ENCODE results near the gene BCL2L13.
"Not testable (repeated sequence)": the region's sequence is repeated elsewhere in the genome, so short reads cannot be mapped to it uniquely, and the experiment has no call there.

The BCL2L13 gene

GRCh38 chr22:17744430-17744829, 105.9 kb downstream of the BCL2L13 start:
- no peaks in the 10 kb centered on the region for H3K4me1 ChIP-seq (ENCODE audit: insufficient read depth, low read length)

GRCh38 chr22:17746916-17747315, 108.4 kb downstream of the BCL2L13 start:
- no peaks in the 10 kb centered on the region for H3K36me3 ChIP-seq (ENCODE audit: insufficient read depth, low read length)
- no peak overlapping the region for H3K4me3 ChIP-seq (ENCODE audit: low read length)
- H3K4me1 ChIP-seq (ENCODE audit: insufficient read depth, low read length) = no peaks in the 10 kb centered on the region
- H3K9me3 ChIP-seq (ENCODE audit: low read length) = no peaks in the 10 kb centered on the region
- no peaks in the 10 kb centered on the region for H3K27me3 ChIP-seq (ENCODE audit: insufficient read depth, low read length)
- no peak overlapping the region for H2AFZ ChIP-seq (ENCODE audit: low read depth, low read length)

More at GRCh38 chr22:17744430-17744829, 105.9 kb downstream of the BCL2L13 start:
- H3K9me3 ChIP-seq (ENCODE audit: low read length) = no peaks in the 10 kb centered on the region
- no peak overlapping the region for H2AFZ ChIP-seq (ENCODE audit: low read depth, low read length)
- no peaks in the 10 kb centered on the region for H3K27me3 ChIP-seq (ENCODE audit: insufficient read depth, low read length)
- H3K4me3 ChIP-seq (ENCODE audit: low read length) = no peak overlapping the region
- H3K36me3 ChIP-seq (ENCODE audit: insufficient read depth, low read length) = no peaks in the 10 kb centered on the region

- no peak overlapping the region for H2AFZ ChIP-seq (ENCODE audit: low read depth, low read length)
- no peak overlapping the region for H3K4me3 ChIP-seq (ENCODE audit: low read length)
- H3K27me3 ChIP-seq (ENCODE audit: insufficient read depth, low read length) = no peaks in the 10 kb centered on the region
- peaks cover 4% of the 10 kb centered on the region for H3K9me3 ChIP-seq (ENCODE audit: low read length)
- no peaks in the 10 kb centered on the region for H3K36me3 ChIP-seq (ENCODE audit: insufficient read depth, low read length)
- no peaks in the 10 kb centered on the region for H3K4me1 ChIP-seq (ENCODE audit: insufficient read depth, low read length)
These were observed 110.2 kb downstream of the BCL2L13 start for GRCh38 chr22:17748555-17749353.

- H3K4me3 ChIP-seq (ENCODE audit: low read length) = no peak overlapping the region
- H3K9me3 ChIP-seq (ENCODE audit: low read length) = peaks cover 4% of the 10 kb centered on the region
- no peaks in the 10 kb centered on the region for H3K27me3 ChIP-seq (ENCODE audit: insufficient read depth, low read length)
- no peak overlapping the region for H2AFZ ChIP-seq (ENCODE audit: low read depth, low read length)
- no peaks in the 10 kb centered on the region for H3K4me1 ChIP-seq (ENCODE audit: insufficient read depth, low read length)
- H3K36me3 ChIP-seq (ENCODE audit: insufficient read depth, low read length) = no peaks in the 10 kb centered on the region
These were observed 111.2 kb downstream of the BCL2L13 start for GRCh38 chr22:17749605-17750395.

- no peak overlapping the region for H2AFZ ChIP-seq (ENCODE audit: low read depth, low read length)
- no peaks in the 10 kb centered on the region for H3K4me1 ChIP-seq (ENCODE audit: insufficient read depth, low read length)
- no peaks in the 10 kb centered on the region for H3K36me3 ChIP-seq (ENCODE audit: insufficient read depth, low read length)
- H3K27me3 ChIP-seq (ENCODE audit: insufficient read depth, low read length) = no peaks in the 10 kb centered on the region
- H3K9me3 ChIP-seq (ENCODE audit: low read length) = peaks cover 7% of the 10 kb centered on the region
- no peak overlapping the region for H3K4me3 ChIP-seq (ENCODE audit: low read length)
These were observed 113.0 kb downstream of the BCL2L13 start for GRCh38 chr22:17751596-17751995.

- Histone ChIP-seq H3K27me3 (ENCODE audit: insufficient read depth, low read length) (no peaks in the 10 kb centered on the region), H2AFZ (ENCODE audit: low read depth, low read length) (no peak overlapping the region), H3K4me1 (ENCODE audit: insufficient read depth, low read length) (no peaks in the 10 kb centered on the region), H3K9me3 (ENCODE audit: low read length) (peaks cover 7% of the 10 kb centered on the region), H3K36me3 (ENCODE audit: insufficient read depth, low read length) (no peaks in the 10 kb centered on the region), H3K4me3 (ENCODE audit: low read length) (no peak overlapping the region)
These were observed 114.9 kb downstream of the BCL2L13 start for GRCh38 chr22:17753401-17753989.

- H3K4me1 ChIP-seq (ENCODE audit: insufficient read depth, low read length) = no peaks in the 10 kb centered on the region
- no peak overlapping the region for H3K4me3 ChIP-seq (ENCODE audit: low read length)
- H3K36me3 ChIP-seq (ENCODE audit: insufficient read depth, low read length) = no peaks in the 10 kb centered on the region
These were observed 115.8 kb downstream of the BCL2L13 start for GRCh38 chr22:17754233-17754925.

GRCh38 chr22:17761138-17761488, 122.6 kb downstream of the BCL2L13 start:
- H3K4me1 ChIP-seq (ENCODE audit: insufficient read depth, low read length) = no peaks in the 10 kb centered on the region
- no peaks in the 10 kb centered on the region for H3K9me3 ChIP-seq (ENCODE audit: low read length)
- no peaks in the 10 kb centered on the region for H3K36me3 ChIP-seq (ENCODE audit: insufficient read depth, low read length)
- H3K4me3 ChIP-seq (ENCODE audit: low read length) = no peak overlapping the region
- no peaks in the 10 kb centered on the region for H3K27me3 ChIP-seq (ENCODE audit: insufficient read depth, low read length)
- H2AFZ ChIP-seq (ENCODE audit: low read depth, low read length) = no peak overlapping the region

More at GRCh38 chr22:17754233-17754925, 115.8 kb downstream of the BCL2L13 start:
- Histone ChIP-seq H3K27me3 (ENCODE audit: insufficient read depth, low read length) (no peaks in the 10 kb centered on the region), H3K9me3 (ENCODE audit: low read length) (peaks cover 7% of the 10 kb centered on the region), H2AFZ (ENCODE audit: low read depth, low read length) (no peak overlapping the region)

GRCh38 chr22:17763442-17763841, 124.9 kb downstream of the BCL2L13 start:
- not testable (repeated sequence) for H3K4me3 ChIP-seq (ENCODE audit: low read length); H2AFZ ChIP-seq (ENCODE audit: low read depth, low read length); H3K9me3 ChIP-seq (ENCODE audit: low read length); H3K27me3 ChIP-seq (ENCODE audit: insufficient read depth, low read length); H3K4me1 ChIP-seq (ENCODE audit: insufficient read depth, low read length); H3K36me3 ChIP-seq (ENCODE audit: insufficient read depth, low read length)

GRCh38 chr22:17764036-17764435, 125.5 kb downstream of the BCL2L13 start:
- H3K27me3 ChIP-seq (ENCODE audit: insufficient read depth, low read length) = no peaks in the 10 kb centered on the region
- H3K4me1 ChIP-seq (ENCODE audit: insufficient read depth, low read length) = no peaks in the 10 kb centered on the region
- H2AFZ ChIP-seq (ENCODE audit: low read depth, low read length) = no peak overlapping the region
- no peaks in the 10 kb centered on the region for H3K36me3 ChIP-seq (ENCODE audit: insufficient read depth, low read length)
- H3K4me3 ChIP-seq (ENCODE audit: low read length) = no peak overlapping the region
- H3K9me3 ChIP-seq (ENCODE audit: low read length) = no peaks in the 10 kb centered on the region

GRCh38 chr22:17764852-17765251, 126.3 kb downstream of the BCL2L13 start:
- H3K4me3 ChIP-seq (ENCODE audit: low read length); H3K36me3 ChIP-seq (ENCODE audit: insufficient read depth, low read length); H3K4me1 ChIP-seq (ENCODE audit: insufficient read depth, low read length); H3K27me3 ChIP-seq (ENCODE audit: insufficient read depth, low read length); H3K9me3 ChIP-seq (ENCODE audit: low read length); H2AFZ ChIP-seq (ENCODE audit: low read depth, low read length): not testable (repeated sequence)

- H3K27me3 ChIP-seq (ENCODE audit: insufficient read depth, low read length) = no peaks in the 10 kb centered on the region
- no peak overlapping the region for H2AFZ ChIP-seq (ENCODE audit: low read depth, low read length)
- H3K9me3 ChIP-seq (ENCODE audit: low read length) = no peaks in the 10 kb centered on the region
- no peaks in the 10 kb centered on the region for H3K36me3 ChIP-seq (ENCODE audit: insufficient read depth, low read length)
- peaks cover under 1% of the 10 kb centered on the region for H3K4me1 ChIP-seq (ENCODE audit: insufficient read depth, low read length)
- H3K4me3 ChIP-seq (ENCODE audit: low read length) = no peak overlapping the region
These were observed 128.9 kb downstream of the BCL2L13 start for GRCh38 chr22:17767233-17768065.
